ENCODE data around the gene SCFD2. TPM values are rescaled to one million over a fixed set of nuclear protein-coding genes. Genes with fewer than 3 reads are reported as not detected.

SCFD2 gene
- total RNA-seq, 1 experiment from 2014 or later = 8.4 TPM

DNA sequence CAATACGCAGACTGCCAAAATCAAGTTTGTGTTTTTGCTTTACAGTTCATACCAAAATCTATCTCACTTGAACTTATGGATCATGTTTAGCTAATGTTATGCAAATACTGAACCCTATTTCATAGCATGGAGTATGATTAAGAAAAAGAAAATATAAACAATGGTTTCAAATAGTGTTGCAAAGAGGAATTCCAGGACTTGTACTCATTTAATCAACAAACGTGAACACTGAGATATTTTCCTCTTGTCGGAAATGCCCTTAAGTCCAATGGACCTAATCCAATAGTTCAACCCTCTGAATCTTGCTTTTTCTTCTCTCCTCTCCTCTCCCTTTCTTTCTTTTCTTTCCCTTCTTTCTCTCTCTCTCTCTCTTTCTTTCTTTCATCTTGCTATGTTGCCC is 473.0 kb downstream of the SCFD2 start:
- no peaks in the 10 kb centered on the region for H3K27me3 ChIP-seq (replicated peaks; ENCODE audit: insufficient read depth, low read depth, low read length, poor library complexity)
- no peak overlapping the region for H3K27ac ChIP-seq (ENCODE audit: low read depth, low read length, poor library complexity, severe bottlenecking)
- TF ChIP-seq, protein P1, sequence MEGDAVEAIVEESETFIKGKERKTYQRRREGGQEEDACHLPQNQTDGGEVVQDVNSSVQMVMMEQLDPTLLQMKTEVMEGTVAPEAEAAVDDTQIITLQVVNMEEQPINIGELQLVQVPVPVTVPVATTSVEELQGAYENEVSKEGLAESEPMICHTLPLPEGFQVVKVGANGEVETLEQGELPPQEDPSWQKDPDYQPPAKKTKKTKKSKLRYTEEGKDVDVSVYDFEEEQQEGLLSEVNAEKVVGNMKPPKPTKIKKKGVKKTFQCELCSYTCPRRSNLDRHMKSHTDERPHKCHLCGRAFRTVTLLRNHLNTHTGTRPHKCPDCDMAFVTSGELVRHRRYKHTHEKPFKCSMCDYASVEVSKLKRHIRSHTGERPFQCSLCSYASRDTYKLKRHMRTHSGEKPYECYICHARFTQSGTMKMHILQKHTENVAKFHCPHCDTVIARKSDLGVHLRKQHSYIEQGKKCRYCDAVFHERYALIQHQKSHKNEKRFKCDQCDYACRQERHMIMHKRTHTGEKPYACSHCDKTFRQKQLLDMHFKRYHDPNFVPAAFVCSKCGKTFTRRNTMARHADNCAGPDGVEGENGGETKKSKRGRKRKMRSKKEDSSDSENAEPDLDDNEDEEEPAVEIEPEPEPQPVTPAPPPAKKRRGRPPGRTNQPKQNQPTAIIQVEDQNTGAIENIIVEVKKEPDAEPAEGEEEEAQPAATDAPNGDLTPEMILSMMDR (conservative IDR thresholded peaks at IDR 0.05; ENCODE audit: low read depth, low read length) = no peak
- TF ChIP-seq EZH2 (IDR thresholded peaks at IDR 0.05; ENCODE audit: borderline replicate concordance, low read depth, low read length, poor library complexity, severe bottlenecking) = no peak
- no peaks in the 10 kb centered on the region for H3K9me3 ChIP-seq (ENCODE audit: low read depth, low read length, poor library complexity, severe bottlenecking)
- H3K4me3 ChIP-seq (ENCODE audit: low read depth, low read length, poor library complexity, severe bottlenecking) = no peak overlapping the region
- H3K36me3 ChIP-seq (ENCODE audit: insufficient read depth, low read length, poor library complexity, severe bottlenecking) = no peaks in the 10 kb centered on the region
- CTCF ChIA-PET = no interaction called here
- H3K4me1 ChIP-seq (ENCODE audit: insufficient read depth, low read length, poor library complexity, severe bottlenecking) = no peaks in the 10 kb centered on the region
- no TSS peak for BruUV-seq (replicated peaks)
- POLR2A ChIA-PET (ENCODE audit: low non-redundant PET) = no interaction called here
- DNase-seq (ENCODE audit: low spot score) = no peak
- intact Hi-C loops (cut with micrococcal nuclease; ENCODE audit: unreplicated experiment) = no loop called here

DNA sequence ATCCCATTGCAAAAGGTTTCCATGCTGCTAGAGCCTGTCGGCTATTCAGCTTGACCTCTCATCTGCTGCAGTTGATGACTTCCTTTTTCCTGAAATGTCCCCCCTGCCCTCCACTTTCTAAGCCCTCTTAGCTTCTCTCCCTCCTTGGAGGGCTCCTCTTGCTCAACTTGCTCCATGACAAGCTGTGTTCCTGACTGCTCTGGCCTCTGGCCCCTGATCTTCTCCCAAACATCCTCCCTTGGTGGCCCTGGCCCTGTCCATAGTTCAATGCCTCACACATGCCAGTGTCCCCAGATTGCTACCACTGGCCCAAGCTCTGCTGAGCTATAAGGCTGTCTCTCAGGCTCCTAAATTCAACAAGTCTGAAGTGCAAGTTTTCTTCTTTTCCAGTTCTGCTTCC is 474.1 kb downstream of the SCFD2 start:
- Histone ChIP-seq H3K36me3 (ENCODE audit: insufficient read depth, low read length, poor library complexity, severe bottlenecking) (no peaks in the 10 kb centered on the region), H3K27me3 (replicated peaks; ENCODE audit: insufficient read depth, low read depth, low read length, poor library complexity) (no peaks in the 10 kb centered on the region), H3K9me3 (ENCODE audit: low read depth, low read length, poor library complexity, severe bottlenecking) (no peaks in the 10 kb centered on the region), H3K27ac (ENCODE audit: low read depth, low read length, poor library complexity, severe bottlenecking) (no peak overlapping the region), H3K4me3 (ENCODE audit: low read depth, low read length, poor library complexity, severe bottlenecking) (no peak overlapping the region), H3K4me1 (ENCODE audit: insufficient read depth, low read length, poor library complexity, severe bottlenecking) (no peaks in the 10 kb centered on the region)
- DNase-seq (ENCODE audit: low spot score) = no peak
- intact Hi-C loops (cut with micrococcal nuclease; ENCODE audit: unreplicated experiment) = no loop called here
- POLR2A ChIA-PET (ENCODE audit: low non-redundant PET) = no interaction called here
- BruUV-seq (replicated peaks) = no TSS peak
- TF ChIP-seq, protein P1 (conservative IDR thresholded peaks at IDR 0.05; ENCODE audit: low read depth, low read length) = no peak
- no peak for TF ChIP-seq EZH2 (IDR thresholded peaks at IDR 0.05; ENCODE audit: borderline replicate concordance, low read depth, low read length, poor library complexity, severe bottlenecking)
- CTCF ChIA-PET = no interaction called here

DNA sequence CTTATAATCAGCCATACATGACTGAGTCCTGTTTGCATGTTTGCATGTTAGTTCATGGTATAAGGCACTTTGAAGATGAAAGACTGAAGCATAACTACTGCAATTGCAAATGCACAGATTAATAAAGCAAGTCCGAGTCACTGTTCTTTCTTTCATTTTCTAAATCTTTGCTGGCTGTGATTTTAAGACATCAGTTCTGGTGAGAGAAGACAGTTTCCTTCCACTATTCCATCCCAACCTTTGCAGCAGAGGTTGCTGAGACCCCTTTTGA is 475.4 kb downstream of the SCFD2 start:
- H3K36me3 ChIP-seq (ENCODE audit: insufficient read depth, low read length, poor library complexity, severe bottlenecking) = no peaks in the 10 kb centered on the region
- BruUV-seq (replicated peaks) = no TSS peak

More for the DNA sequence above, 475.4 kb downstream of the SCFD2 start:
- Histone ChIP-seq H3K9me3 (ENCODE audit: low read depth, low read length, poor library complexity, severe bottlenecking) (no peaks in the 10 kb centered on the region), H3K4me3 (ENCODE audit: low read depth, low read length, poor library complexity, severe bottlenecking) (no peak overlapping the region), H3K27me3 (replicated peaks; ENCODE audit: insufficient read depth, low read depth, low read length, poor library complexity) (no peaks in the 10 kb centered on the region), H3K27ac (ENCODE audit: low read depth, low read length, poor library complexity, severe bottlenecking) (no peak overlapping the region), H3K4me1 (ENCODE audit: insufficient read depth, low read length, poor library complexity, severe bottlenecking) (no peaks in the 10 kb centered on the region)
- CTCF ChIA-PET = no interaction called here
- no peak for DNase-seq (ENCODE audit: low spot score)
- POLR2A ChIA-PET (ENCODE audit: low non-redundant PET) = no interaction called here
- intact Hi-C loops (cut with micrococcal nuclease; ENCODE audit: unreplicated experiment) = no loop called here
- TF ChIP-seq, protein P1 (conservative IDR thresholded peaks at IDR 0.05; ENCODE audit: low read depth, low read length) = no peak
- no peak for TF ChIP-seq EZH2 (IDR thresholded peaks at IDR 0.05; ENCODE audit: borderline replicate concordance, low read depth, low read length, poor library complexity, severe bottlenecking)

Data from A673 (cell line).